HG03045 (cell line): ENCODE data around the gene FMNL2.
"Not testable (repeated sequence)": the region's sequence is repeated elsewhere in the genome, so short reads cannot be mapped to it uniquely, and the experiment has no call there.

Experiments used
- ATAC-seq: cut with Tn5 transposase; IDR thresholded peaks from one replicate; pipeline ENCODE4 v1.9.1; 2021; ENCODE audit warnings: mild to moderate bottlenecking, moderate library complexity; ENCODE audit not compliant: unreplicated experiment

FMNL2 gene

GRCh38 chr2:152513681-152514080, 178.7 kb downstream of the FMNL2 start:
- no peak for ATAC-seq

- no peak for ATAC-seq
Measured at GRCh38 chr2:152518034-152518433, 183.1 kb downstream of the FMNL2 start.

- no peak for ATAC-seq
Measured at GRCh38 chr2:152518641-152519580, 183.9 kb downstream of the FMNL2 start.

- no peak for ATAC-seq
Measured at GRCh38 chr2:152519581-152519952, 184.6 kb downstream of the FMNL2 start.

- ATAC-seq: no peak
Measured at GRCh38 chr2:152520759-152521158, 185.8 kb downstream of the FMNL2 start.

GRCh38 chr2:152522446-152522845, 187.5 kb downstream of the FMNL2 start:
- ATAC-seq: not testable (repeated sequence)

GRCh38 chr2:152523091-152523490, 188.1 kb downstream of the FMNL2 start:
- ATAC-seq: no peak

GRCh38 chr2:152525277-152525838, 190.4 kb downstream of the FMNL2 start:
- no peak for ATAC-seq

GRCh38 chr2:152529420-152530115, 194.6 kb downstream of the FMNL2 start:
- no peak for ATAC-seq

GRCh38 chr2:152532241-152532640, 197.3 kb downstream of the FMNL2 start:
- no peak for ATAC-seq

GRCh38 chr2:152534460-152535135, 199.6 kb downstream of the FMNL2 start:
- ATAC-seq: no peak

- ATAC-seq: no peak
Measured at GRCh38 chr2:152537081-152537651, 202.2 kb downstream of the FMNL2 start.

- ATAC-seq: no peak
Measured at GRCh38 chr2:152539424-152539823, 204.4 kb downstream of the FMNL2 start.

- no peak for ATAC-seq
Measured at GRCh38 chr2:152541712-152542111, 206.7 kb downstream of the FMNL2 start.

- no peak for ATAC-seq
Measured at GRCh38 chr2:152542337-152542994, 207.5 kb downstream of the FMNL2 start.

GRCh38 chr2:152542995-152543481, 208.1 kb downstream of the FMNL2 start:
- no peak for ATAC-seq

GRCh38 chr2:152543717-152544116, 208.7 kb downstream of the FMNL2 start:
- no peak for ATAC-seq

GRCh38 chr2:152544638-152545037, 209.7 kb downstream of the FMNL2 start:
- no peak for ATAC-seq

GRCh38 chr2:152546230-152546837, 211.4 kb downstream of the FMNL2 start:
- no peak for ATAC-seq
